ENCODE results near the gene RELA.
A peak's percentile ranks its signal among the peaks of the same experiment; 100 is the strongest.

The RELA gene

GRCh38 chr11:65629579-65629978 is 33.1 kb downstream of the RELA start:
- no peak for DNase-seq

DNA sequence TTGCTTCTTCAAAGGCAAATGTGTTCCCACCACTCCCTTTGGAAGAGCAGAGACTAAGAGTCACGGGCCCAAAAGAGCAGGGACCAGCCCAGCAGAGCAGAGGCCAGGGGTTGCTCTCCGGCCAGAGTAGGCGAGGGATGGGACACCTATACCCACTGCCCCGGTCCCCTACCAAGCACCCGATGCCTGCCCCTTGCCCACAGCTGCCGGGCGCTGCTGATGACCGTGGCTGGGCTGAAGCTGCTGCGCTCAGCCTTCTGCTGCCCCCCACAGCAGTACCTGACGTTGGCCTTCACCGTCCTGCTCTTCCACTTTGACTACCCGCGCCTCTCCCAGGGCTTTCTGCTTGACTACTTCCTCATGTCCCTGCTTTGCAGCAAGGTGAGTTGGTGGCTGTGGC is 35.5 kb downstream of the RELA start:
- no peak for DNase-seq

- DNase-seq, result peak; percentile 55
Measured at GRCh38 chr11:65625628-65626342, 36.9 kb downstream of the RELA start.

DNA sequence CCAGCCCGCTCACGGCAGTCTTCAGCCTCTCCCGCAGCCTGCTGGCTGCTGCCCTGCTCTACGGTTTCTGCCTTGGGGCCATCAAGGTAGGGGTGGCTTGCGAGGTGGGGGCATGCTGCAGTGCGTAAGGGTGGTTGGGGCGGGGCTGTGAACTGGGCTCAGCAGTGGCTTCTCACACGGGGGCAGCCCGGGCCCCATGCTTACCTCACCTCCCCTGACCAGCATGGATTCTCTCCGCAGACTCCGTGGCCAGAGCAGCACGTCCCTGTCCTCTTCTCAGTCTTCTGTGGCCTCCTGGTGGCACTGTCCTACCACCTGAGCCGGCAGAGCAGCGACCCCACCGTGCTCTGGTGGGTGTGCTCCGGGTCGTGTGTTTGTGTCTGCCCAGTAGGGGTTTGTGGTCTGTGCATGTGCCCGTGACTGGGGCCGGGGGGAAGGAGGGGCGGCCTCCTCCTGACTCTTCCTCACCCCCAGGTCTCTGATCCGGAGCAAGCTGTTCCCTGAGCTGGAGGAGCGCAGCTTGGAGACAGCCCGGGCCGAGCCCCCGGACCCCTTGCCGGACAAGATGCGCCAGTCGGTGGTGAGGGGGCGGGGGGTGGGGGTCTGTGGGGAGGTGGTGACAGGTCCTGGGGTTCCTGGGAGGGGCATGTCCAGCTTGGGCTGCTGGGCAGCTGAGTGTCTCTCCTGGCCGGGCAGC is 37.6 kb downstream of the RELA start:
- DNase-seq, result no peak

DNA sequence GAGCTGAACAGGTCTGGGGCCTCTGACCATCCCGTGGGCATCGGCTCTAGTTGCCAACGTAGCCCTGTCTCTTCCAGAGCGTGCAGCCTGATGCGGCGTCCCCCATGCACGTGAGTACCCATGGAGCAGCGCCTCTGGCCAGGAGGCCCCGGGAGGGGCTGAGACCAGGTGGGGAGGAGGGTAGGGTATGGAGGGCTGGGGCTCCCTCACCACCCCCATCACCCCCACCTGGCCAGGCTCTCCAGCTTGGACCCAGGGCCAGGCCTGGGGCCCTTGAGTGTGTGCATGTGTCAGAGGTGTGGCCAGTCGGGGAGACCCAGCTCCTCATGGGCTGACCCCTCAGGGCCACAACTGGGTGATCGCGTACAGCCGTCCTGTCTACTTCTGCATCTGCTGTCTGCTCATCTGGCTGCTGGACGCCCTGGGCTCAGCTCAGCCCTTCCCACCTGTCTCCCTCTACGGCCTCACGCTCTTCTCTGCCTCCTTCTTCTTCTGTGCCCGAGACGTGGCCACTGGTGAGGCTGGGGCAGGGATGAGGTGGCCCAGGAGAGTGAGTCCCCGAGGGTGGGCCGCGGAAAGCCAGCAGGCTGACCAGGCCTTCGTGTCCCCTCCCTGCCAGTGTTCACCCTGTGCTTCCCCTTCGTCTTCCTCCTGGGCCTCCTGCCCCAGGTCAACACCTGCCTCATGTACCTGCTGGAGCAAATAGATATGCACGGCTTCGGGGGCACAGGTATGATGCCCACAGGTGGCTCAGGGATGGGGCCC is 38.7 kb downstream of the RELA start:
- DNase-seq, result no peak

- no peak for DNase-seq
Measured at GRCh38 chr11:65623177-65623576, 39.5 kb downstream of the RELA start.

DNA sequence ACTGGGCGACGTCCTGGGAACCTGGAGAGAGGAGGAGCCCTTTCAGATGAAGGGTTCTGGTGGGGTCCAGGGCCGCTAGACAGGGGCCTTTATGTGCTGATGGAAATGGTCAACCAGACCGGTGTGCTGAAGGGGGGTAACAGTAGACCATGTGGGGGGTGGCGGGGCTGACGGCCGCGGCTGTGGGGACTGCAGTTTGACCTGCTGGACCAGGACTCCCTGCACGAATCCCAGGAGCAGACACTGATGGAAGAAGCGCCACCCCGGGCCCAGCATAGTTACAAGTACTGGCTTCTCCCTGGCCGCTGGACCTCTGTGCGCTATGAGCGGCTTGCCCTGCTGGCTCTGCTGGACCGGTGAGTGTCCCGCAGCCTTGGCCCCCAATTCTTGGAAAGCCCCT is 40.7 kb downstream of the RELA start:
- no peak for DNase-seq

DNA sequence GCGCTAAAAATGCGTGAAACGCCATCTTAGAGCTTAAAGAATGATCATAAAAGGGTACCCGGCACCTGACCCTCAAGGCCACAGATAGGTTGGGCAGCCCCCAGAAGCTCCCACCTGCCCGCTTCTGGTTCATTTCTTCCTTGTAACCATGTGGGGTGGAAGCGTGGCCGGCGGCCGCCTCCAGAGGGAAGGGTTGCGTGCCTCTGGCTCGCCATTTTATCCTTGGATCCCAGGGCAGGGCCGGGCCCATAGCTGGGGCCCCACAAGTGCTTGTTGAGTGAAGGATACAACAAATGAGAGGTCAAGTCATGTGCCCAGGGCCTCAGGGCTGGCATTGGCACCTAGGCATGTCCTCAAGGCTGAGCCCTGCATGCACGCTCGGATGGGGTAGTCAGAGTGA is 41.3 kb downstream of the RELA start:
- no peak for DNase-seq

GRCh38 chr11:65620666-65621065 is 42.0 kb downstream of the RELA start:
- no peak for DNase-seq

DNA sequence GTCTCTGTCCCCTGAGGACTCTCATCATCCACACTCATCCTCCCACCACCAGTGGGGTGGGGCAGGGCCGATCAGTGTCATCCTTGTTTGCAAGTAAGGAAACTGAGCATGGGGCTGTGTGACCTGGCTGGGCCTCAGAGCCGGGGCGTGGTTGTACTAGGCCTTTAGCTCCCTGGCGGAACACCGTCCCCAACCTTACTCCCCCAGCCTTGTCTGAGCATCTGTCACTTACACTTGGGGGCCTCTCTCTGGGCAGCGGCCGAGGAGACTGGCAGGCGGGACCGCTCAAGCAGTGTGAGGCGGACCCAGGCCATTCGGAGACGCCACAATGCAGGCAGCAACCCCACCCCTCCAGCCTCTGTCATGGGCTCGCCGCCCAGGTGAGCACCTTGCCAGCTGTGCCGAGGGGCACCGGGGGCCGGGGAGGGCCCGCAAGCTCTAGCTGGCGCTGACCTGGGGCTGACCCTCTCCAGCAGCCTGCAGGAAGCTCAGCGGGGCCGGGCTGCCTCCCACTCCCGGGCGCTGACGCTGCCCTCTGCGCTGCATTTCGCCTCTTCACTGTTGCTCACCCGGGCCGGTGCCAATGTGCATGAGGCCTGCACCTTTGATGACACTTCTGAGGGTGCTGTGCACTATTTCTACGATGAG is 43.3 kb downstream of the RELA start:
- DNase-seq, result no peak

DNA sequence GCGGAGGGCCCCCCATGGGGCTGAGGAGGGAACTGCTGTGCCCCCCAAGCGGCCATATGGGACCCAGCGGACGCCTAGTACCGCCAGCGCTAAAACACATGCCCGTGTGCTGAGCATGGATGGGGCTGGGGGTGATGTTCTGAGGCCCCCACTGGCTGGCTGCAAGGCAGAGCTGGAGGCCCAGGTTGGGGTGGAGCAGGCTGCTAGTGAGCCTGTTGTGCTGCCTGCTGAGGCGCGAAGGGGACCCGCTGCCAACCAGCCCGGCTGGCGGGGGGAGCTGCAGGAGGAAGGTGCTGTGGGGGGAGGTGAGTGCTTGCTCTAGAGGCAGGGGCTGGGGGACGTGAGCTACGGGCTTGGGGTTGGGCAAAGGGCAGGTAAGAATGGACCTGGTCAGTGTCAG is 44.0 kb downstream of the RELA start:
- no peak for DNase-seq

- no peak for DNase-seq
Measured at GRCh38 chr11:65617990-65618751, 44.5 kb downstream of the RELA start.

GRCh38 chr11:65617136-65617850 is 45.4 kb downstream of the RELA start:
- no peak for DNase-seq

- no peak for DNase-seq
Measured at GRCh38 chr11:65616575-65617001, 46.1 kb downstream of the RELA start.

GRCh38 chr11:65615950-65616574 is 46.7 kb downstream of the RELA start:
- DNase-seq, result no peak

- peak; percentile 100 for DNase-seq
Measured at GRCh38 chr11:65615229-65615949, 47.3 kb downstream of the RELA start, which contains the start of gene PCNX3. Gene PCNX3, plus strand, starts transcription at chr11:65615776. Its CDS starts 536 bp downstream, at chr11:65616312.

GRCh38 chr11:65613091-65613928 is 49.4 kb downstream of the RELA start:
- DNase-seq, result no peak

DNA sequence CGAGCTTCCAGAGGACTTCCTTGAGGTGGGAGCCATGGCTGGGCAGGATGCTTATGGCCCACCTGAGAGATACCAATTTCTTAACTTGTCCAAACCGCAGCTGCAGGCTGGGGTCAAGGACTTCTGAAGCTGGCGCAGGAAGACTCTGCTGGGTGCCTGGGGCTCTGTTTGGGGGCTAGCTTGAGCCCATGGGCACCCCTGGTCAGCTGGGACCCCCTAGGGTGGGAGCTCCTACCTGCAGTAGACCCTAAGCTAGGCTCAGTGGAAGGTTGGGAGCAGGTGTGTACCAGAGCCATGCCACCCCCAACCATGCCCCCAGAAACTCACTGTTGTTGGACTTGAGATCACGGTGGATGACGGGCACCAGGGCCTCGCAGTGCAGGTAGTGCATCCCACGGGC is 50.0 kb downstream of the RELA start:
- no peak for DNase-seq

- DNase-seq, result no peak
Measured at GRCh38 chr11:65611758-65612603, 50.7 kb downstream of the RELA start.
